ENCODE results near the gene EFNA1. TPM values are rescaled to one million over a fixed set of nuclear protein-coding genes. Genes with fewer than 3 reads are reported as not detected.

Gene EFNA1, protein sequence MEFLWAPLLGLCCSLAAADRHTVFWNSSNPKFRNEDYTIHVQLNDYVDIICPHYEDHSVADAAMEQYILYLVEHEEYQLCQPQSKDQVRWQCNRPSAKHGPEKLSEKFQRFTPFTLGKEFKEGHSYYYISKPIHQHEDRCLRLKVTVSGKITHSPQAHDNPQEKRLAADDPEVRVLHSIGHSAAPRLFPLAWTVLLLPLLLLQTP
- 3.2 and 3.8 TPM in 2 replicates for polyA plus RNA-seq (2014; cell fraction: cytosol; rRNA removed)
- 3.3 and 4.0 TPM in 2 replicates for polyA plus RNA-seq (2014; cell fraction: nucleus; rRNA removed)

DNA sequence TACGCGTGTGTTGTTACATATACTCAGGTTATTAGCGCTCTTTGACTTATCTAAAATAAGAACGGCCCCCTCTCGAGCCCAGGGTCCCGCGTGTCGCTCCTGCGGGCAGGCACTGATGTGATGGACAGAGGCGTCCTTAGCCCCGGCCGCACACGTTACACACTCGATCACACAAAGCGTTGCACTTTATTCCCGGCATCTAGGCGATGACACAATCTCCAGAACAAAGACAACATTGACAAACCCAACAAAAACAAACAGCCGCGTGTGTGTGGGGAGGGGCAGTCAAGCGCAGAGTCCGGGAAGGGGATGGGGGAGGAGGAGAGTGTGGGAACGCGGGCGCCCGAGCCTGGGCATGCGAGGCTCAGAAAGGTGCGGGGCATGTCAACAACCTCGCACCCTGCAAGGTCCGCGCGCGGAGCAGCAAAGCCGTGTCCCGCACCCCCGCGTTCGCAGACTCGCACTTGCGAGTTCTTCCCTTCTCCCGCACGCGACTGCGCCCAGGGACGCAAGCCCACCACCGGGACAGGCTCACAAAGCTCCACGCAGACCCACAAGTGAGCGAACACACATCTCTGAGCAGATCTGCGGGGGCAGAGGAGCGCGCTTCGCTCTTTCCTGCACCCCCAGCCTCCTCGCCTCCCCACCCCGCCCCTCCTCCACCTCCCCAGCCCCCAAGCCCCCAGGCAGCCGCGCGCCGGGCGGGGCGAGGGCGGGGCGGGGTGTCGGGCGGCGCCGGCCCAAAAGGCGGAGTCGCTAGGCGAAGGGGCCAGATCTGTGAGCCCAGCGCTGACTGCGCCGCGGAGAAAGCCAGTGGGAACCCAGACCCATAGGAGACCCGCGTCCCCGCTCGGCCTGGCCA lies at the start of gene EFNA1:
Gene EFNA1, plus strand, starts transcription at position 772 of the 862 bp plus-strand sequence. CDS start 102 bp downstream, outside the sequence.
- no peak for DNase-seq (ENCODE audit: low spot score)

DNA sequence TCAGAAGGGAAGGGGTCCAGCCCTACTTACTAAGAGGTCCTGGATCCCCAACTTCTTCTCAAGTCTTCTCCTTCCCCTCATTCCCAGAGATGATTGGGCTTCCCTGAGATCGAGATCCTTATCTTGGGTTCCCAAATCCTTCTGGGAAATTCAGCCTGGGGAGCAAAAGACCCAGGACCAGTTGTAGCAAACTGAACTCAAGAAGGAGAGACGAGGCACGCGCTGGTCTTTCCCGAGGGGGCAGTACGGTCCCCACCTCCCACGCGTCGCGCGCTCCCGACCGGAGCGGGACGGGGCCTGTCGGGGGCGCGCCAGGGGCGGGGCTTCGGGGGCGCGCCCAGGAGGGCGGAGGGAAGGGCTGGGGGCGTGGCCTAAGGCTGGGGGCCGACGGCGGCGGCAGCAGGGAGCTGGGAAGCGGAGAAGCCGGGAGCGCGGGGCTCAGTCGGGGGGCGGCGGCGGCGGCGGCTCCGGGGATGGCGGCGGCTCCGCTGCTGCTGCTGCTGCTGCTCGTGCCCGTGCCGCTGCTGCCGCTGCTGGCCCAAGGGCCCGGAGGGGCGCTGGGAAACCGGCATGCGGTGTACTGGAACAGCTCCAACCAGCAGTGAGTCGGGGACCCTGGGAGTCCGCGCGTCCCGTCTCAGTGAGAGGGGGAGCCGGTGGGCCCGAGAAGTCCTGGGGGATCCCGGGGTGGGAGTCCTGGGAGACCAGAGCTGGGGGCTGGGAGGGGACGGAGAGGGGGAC lies 49.0 kb upstream of the EFNA1 start, which contains the start of gene EFNA3:
Gene EFNA3, plus strand, starts transcription at position 369 of the 741 bp plus-strand sequence. Its CDS starts 105 bp downstream, at position 474.
- DNase-seq (ENCODE audit: low spot score) = peak; percentile 75

DNA sequence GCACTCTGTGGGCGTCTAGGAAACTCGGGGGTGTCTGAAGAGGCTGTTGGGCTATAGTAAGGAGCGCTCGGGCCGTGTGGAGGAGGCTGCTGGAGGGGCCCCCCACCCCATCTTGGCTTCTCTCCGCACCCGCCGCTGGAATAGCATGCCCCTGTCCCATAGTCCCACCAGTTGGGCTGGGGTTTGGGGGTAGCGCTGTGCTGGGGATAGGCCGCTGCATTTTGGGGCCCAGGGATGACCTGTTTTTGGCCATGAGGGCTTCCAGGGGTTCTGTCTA lies 48.5 kb upstream of the EFNA1 start:
- DNase-seq (ENCODE audit: low spot score) = no peak

- DNase-seq (ENCODE audit: low spot score) = peak; percentile 54
Observed at GRCh38 chr1:155079487-155080311, 48.0 kb upstream of the EFNA1 start.

DNA sequence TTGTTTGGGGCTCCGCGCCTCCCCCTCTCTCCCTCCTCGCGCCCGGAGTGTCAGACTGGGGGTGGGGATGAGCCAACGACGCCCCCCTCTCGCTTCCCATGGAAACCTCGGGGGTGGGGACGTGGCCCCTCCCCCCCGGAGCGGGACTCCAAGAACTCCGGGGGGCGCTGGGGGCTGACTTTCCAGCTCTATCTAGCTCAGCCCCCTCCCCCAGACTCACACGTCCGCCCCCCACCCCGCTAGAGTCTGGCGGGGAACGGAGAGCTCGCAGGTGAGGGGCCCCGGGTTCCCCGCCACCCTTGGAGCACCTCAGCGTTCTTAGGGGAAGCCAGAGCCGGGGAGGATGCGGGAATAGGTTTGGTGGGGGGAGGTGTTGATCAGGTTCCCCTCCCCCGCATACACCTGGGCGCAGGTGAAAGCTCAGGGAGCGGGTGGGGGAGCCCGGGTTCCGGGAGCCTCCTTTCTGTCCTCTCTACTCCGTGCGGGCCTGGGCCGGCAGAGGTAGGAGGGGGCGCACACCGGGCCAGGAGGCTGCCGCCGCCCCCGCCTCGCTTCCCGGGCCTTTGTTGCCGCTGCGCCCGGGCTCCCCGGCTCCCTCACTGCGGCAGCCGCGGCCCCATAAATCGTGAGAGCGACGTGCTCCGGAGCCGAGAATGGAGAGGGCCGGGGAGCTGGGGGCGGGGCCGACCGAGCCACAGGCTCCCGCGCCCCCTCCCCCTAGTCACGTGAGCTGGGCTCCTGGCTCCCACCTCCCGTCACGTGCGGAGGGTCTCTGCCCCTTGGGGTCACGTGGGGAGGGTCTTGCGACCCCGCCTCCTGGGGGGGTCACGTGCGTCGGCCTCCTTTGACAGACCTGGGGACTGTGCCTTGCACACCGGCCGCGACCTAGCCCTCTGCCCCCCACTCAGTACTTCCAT lies 47.1 kb upstream of the EFNA1 start:
- DNase-seq (ENCODE audit: low spot score) = peak; percentile 94

GRCh38 chr1:155081472-155082300 lies 46.0 kb upstream of the EFNA1 start:
- DNase-seq (ENCODE audit: low spot score) = no peak

DNA sequence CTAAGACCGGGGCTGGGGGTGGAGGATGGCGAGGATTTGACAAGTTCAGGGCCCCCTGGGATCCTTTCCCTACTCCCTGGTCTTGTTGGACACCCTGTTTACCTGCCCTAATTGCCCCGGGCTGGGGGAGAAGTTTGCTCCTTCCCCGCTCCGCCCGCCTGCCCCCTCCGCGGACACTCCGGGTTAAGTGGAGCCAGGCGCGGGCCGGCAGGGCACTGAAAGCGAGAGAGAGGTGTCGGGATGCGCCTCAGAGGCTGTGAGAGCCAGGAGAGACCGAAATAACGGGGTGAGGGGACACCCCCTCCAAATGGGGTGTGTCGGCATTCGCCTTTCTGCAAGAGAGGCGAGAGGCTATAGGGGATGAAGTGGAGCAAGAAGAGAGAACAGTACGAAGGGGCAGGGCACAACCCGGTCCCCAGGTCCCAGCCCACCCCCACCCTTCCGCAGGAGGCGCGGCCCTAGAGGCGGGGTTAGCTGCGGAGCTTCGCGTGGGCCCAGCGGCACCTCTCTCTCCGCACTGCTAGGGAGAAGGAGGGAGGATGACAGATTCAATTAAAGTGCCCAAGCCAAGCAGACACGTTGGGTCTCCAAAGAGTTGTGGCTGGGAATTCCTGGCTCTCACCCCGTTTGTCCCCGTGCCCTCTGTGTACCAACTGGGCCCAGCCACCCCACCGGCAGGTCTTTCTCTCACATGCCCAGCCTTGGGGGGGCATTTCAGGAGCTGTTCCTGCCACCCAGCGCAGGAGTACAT lies 45.2 kb upstream of the EFNA1 start:
- peak; percentile 57 for DNase-seq (ENCODE audit: low spot score)

GRCh38 chr1:155083052-155083541 lies 44.6 kb upstream of the EFNA1 start:
- no peak for DNase-seq (ENCODE audit: low spot score)

GRCh38 chr1:155083865-155084721 lies 43.6 kb upstream of the EFNA1 start:
- no peak for DNase-seq (ENCODE audit: low spot score)

DNA sequence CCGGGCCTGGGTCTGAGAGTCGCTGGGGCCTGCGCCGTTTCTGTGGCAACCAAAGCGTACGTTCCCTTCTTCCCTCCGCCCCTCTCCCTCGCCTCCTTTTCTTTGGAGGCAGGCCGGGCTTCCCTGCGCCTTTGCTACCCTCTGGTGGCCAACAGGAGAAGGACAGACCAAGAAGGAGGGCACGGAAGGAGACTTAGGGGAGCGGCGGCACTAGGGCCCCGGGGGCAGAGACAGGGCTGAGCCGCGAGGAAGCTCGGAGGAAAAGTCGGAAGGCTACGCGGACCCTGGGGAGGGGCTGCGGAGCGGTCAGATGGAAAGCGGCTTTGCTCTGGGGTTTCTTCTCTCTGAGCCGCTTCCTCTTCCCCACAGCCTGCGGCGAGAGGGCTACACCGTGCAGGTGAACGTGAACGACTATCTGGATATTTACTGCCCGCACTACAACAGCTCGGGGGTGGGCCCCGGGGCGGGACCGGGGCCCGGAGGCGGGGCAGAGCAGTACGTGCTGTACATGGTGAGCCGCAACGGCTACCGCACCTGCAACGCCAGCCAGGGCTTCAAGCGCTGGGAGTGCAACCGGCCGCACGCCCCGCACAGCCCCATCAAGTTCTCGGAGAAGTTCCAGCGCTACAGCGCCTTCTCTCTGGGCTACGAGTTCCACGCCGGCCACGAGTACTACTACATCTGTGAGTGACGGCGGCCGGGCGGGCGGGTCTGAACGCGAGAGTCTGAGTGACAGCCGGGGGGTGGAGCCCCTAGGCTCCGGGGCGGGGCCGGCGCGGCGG lies 42.8 kb upstream of the EFNA1 start:
- peak; percentile 99 for DNase-seq (ENCODE audit: low spot score)

DNA sequence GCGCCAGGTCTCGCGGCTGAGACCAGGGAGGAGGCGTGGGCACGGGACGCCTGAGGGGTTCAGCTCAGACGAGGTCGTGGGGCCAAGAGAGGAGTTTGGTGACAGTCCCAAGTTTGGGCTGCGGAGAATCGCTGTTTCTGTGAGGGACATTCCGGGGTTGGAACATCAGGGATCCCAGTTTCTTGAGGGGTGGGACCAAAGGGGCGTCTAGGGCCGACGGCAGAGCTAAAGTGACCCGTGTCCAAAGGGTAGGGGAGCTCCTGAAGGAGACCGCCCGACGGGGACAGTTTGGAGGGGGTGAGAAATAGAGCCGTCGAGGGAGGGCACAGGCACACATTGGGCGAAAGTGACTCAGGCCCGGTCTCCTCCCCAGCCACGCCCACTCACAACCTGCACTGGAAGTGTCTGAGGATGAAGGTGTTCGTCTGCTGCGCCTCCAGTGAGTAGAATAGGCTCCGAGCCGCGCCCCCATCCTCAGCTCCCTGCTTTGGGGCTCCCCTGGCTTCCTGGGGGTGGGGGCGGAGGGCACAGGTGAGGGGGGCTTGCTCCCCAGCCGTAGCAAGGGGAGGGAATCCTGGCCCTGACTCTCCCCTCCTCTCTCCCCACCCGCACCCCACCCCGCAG lies 42.1 kb upstream of the EFNA1 start:
- DNase-seq (ENCODE audit: low spot score) = no peak

GRCh38 chr1:155086128-155086741 lies 41.4 kb upstream of the EFNA1 start:
- peak; percentile 70 for DNase-seq (ENCODE audit: low spot score)

- DNase-seq (ENCODE audit: low spot score) = no peak
Observed at GRCh38 chr1:155086856-155087535, 40.7 kb upstream of the EFNA1 start.

DNA sequence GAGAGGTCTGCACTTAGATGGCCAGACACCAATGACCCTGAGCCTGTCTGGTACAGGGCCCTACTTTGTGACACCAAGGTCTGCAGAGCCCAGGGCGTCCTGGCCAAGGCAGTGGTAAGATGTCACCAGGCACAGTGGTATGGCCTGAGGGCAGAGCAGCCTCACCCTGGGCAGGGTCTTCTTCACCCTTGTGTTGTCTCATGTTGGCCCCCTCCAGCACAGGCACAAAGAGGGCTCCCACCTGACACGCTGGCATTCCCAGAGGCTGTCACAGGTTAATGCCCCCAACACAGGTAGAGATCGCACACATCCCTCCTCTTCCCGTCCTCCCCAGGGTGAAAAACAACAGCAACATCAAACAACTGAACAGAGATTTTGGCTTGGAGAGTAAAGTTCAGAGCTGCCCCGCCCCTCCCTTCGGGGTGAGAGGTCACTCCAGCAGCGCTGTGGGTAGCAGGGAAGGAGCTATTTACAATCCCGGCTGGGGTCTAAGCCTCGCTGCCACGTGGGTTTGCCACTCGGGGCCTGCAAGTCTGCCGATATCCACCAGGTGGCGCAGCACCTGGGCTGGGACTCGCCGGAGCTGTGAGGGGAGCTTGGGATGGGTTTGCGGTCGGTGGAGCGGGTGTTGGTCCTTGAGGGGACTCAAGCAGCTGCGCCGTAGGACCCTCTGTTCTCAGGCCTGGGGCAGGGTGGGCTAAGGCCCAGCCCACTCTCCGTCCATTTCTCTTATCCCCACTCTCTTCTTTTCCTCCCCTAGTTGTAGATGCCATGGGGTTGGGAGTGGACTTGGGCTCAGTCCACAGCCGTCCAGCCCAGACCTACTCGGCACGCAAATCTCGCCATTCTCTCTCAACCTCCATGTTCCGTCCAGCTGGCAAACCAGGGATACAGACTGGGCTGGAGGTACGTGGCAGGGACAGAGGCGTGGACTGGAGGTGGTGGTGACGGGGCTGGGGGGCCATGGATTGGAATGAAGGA lies 36.3 kb upstream of the EFNA1 start:
- peak; percentile 89 for DNase-seq (ENCODE audit: low spot score)
